NCI-H2081 (cell line): Measurements from ENCODE around the gene GNA12.
"Not testable (repeated sequence)": the region's sequence is repeated elsewhere in the genome, so short reads cannot be mapped to it uniquely, and the experiment has no call there.

Source experiments
- DNase-seq, 2 experiments: peaks; one replicate each; lab custom pipeline; 2025; lab: John Stamatoyannopoulos, UW

Gene GNA12

GRCh38 chr7:2864204-2864985, 20.3 kb upstream of the GNA12 start:
- no peak for DNase-seq

- DNase-seq, result peak; percentile 18 to 41
Measured at GRCh38 chr7:2863461-2864066, 19.5 kb upstream of the GNA12 start.

- no peak for DNase-seq
Measured at GRCh38 chr7:2862831-2863361, 18.8 kb upstream of the GNA12 start.

- no peak for DNase-seq
Measured at GRCh38 chr7:2861509-2861908, 17.4 kb upstream of the GNA12 start.

GRCh38 chr7:2860627-2861133, 16.6 kb upstream of the GNA12 start:
- peak in 1 of 2 experiments; percentile 45 for DNase-seq

- DNase-seq, result no peak
Measured at GRCh38 chr7:2859952-2860351, 15.8 kb upstream of the GNA12 start.

- DNase-seq, result no peak
Measured at GRCh38 chr7:2858621-2859020, 14.5 kb upstream of the GNA12 start.

- peak in 1 of 2 experiments; percentile 45 for DNase-seq
Measured at GRCh38 chr7:2856388-2857169, 12.5 kb upstream of the GNA12 start.

- no peak for DNase-seq
Measured at GRCh38 chr7:2855386-2855785, 11.3 kb upstream of the GNA12 start.

GRCh38 chr7:2853552-2853951, 9.4 kb upstream of the GNA12 start:
- DNase-seq, result not testable (repeated sequence)

- DNase-seq, result no peak
Measured at GRCh38 chr7:2853147-2853546, 9.0 kb upstream of the GNA12 start.

- DNase-seq, result no peak
Measured at GRCh38 chr7:2851497-2851896, 7.4 kb upstream of the GNA12 start.

- no peak for DNase-seq
Measured at GRCh38 chr7:2849941-2850766, 6.0 kb upstream of the GNA12 start.

GRCh38 chr7:2845034-2845592, 1.0 kb upstream of the GNA12 start:
- DNase-seq, result no peak

- peak in 1 of 2 experiments; percentile 53 for DNase-seq
Measured at GRCh38 chr7:2843711-2844152, 376 bp downstream of the GNA12 start.

- DNase-seq, result no peak
Measured at GRCh38 chr7:2843191-2843685, 870 bp downstream of the GNA12 start.

- DNase-seq, result no peak
Measured at GRCh38 chr7:2841907-2842306, 2.2 kb downstream of the GNA12 start.

GRCh38 chr7:2840458-2840857, 3.6 kb downstream of the GNA12 start:
- DNase-seq, result no peak

GRCh38 chr7:2838873-2839578, 5.1 kb downstream of the GNA12 start:
- no peak for DNase-seq

- DNase-seq, result no peak
Measured at GRCh38 chr7:2838451-2838850, 5.7 kb downstream of the GNA12 start.
